K562 (cell line): Measurements from ENCODE around the gene TCF12. TPM values are rescaled to one million over a fixed set of nuclear protein-coding genes. Genes with fewer than 3 reads are reported as not detected.

ENCODE experiments used
- ATAC-seq: fragments of 200-7000 bp; cut with Tn5 transposase; 3 replicates; pipeline ENCODE4 v1.9.1; 2020; ENCODE audit warnings: moderate library complexity
- BruUV-seq: library from RNA; stranded (reverse); fragments of 400-500 nt; replicated peaks from 2 replicates; lab custom pipeline; 2021; lab: Mats Ljungman, UMichigan
- CTCF ChIA-PET: fragments of 300-600 bp; formaldehyde crosslinking; extraction: SDS; loops from one replicate; lab custom pipeline; 2021; ENCODE audit warnings: low intra/inter-chr PET ratio; lab: Yijun Ruan, JAX
- POLR2A ChIA-PET: fragments of 300-600, 350-650 bp; sonication (Branson Sonifier 250); formaldehyde crosslinking; extraction: SDS; loops from one replicate; lab custom pipeline; 2021; ENCODE audit warnings: antibody characterized with exemption, inconsistent platforms; lab: Yijun Ruan, JAX
- DNase-seq, 4 experiments: peaks; one replicate each; pipeline versions ENCODE4 v3.0.0 to v3.0.0-alpha.2; 2011 to 2018; ENCODE audit warnings: low spot score in 3 of 4, mixed read lengths in 3 of 4; ENCODE audit errors: extremely low read depth in 1 of 4
- FAIRE-seq: peaks from 2 replicates; lab custom pipeline; 2011; peaks lifted over from hg19 to GRCh38; lab: Jason Lieb, UNC
- H2AFZ ChIP-seq: 2 replicates; pipeline ENCODE4 v1.6.0; 2011; ENCODE audit warnings: low read depth, low read length, control low read depth, inconsistent platforms
- H3K27ac ChIP-seq: fragments of 200-600 bp; 3 replicates; pipeline ENCODE4 v1.8.0; 2011; ENCODE audit warnings: low read depth, mild to moderate bottlenecking, control low read depth, inconsistent platforms, low read length, moderate library complexity, mixed read lengths; ENCODE audit errors: extremely low read depth
- H3K27me3 ChIP-seq, 2 experiments: fragments of 300-600 bp in 1 of 2; 2 replicates in 1 of 2; 3 replicates in 1 of 2; pipeline versions ENCODE4 v1.6.0 to v1.8.0; 2011; ENCODE audit warnings: inconsistent platforms in 2 of 2, low read length in 2 of 2, mild to moderate bottlenecking in 1 of 2, mixed read lengths in 1 of 2, moderate library complexity in 1 of 2; ENCODE audit not compliant: control insufficient read depth in 2 of 2, insufficient read depth in 2 of 2
- H3K36me3 ChIP-seq: fragments of 300-600 bp; 3 replicates; pipeline ENCODE4 v1.8.0; 2011; ENCODE audit warnings: mild to moderate bottlenecking, low read length, inconsistent platforms; ENCODE audit not compliant: control insufficient read depth, insufficient read depth
- H3K4me1 ChIP-seq, 2 experiments: fragments of 200-600 bp in 1 of 2; replicated peaks in 1 of 2; 2 replicates in 1 of 2; 3 replicates in 1 of 2; pipeline versions ENCODE4 v1.5.1 to v1.8.0; 2011; ENCODE audit warnings: inconsistent platforms in 2 of 2, low read length in 2 of 2, mild to moderate bottlenecking in 1 of 2, mixed read lengths in 1 of 2, moderate library complexity in 1 of 2; ENCODE audit not compliant: control insufficient read depth in 2 of 2, insufficient read depth in 2 of 2
- H3K4me2 ChIP-seq: 2 replicates; pipeline ENCODE4 v1.6.1; 2011; ENCODE audit warnings: low read length, control low read depth, inconsistent platforms, mixed read lengths; ENCODE audit not compliant: insufficient read depth
- H3K4me3 ChIP-seq: fragments of 200-600 bp; sonication (generic), shearing (Covaris generic); 2 replicates; pipeline ENCODE4 v1.5.1; 2016; ENCODE audit warnings: control low read depth, inconsistent platforms
- H3K79me2 ChIP-seq: fragments of 200-600 bp; 3 replicates; pipeline ENCODE4 v1.8.0; 2011; ENCODE audit warnings: low read length, inconsistent platforms; ENCODE audit not compliant: control insufficient read depth, insufficient read depth
- H3K9ac ChIP-seq, 2 experiments: 2 replicates each; pipeline versions ENCODE4 v1.6.0 to v1.6.1; 2011; ENCODE audit warnings: low read depth in 2 of 2, low read length in 2 of 2, control low read depth in 1 of 2, inconsistent platforms in 1 of 2, mild to moderate bottlenecking in 1 of 2, mixed read lengths in 1 of 2; ENCODE audit not compliant: insufficient read depth in 1 of 2
- H3K9me1 ChIP-seq: one replicate; pipeline ENCODE4 v1.6.0; 2011; ENCODE audit warnings: inconsistent platforms, mild to moderate bottlenecking, low read length, moderate library complexity; ENCODE audit not compliant: control insufficient read depth, insufficient read depth
- H3K9me3 ChIP-seq: replicated peaks from 2 replicates; pipeline ENCODE4 v1.5.1; 2011; ENCODE audit warnings: low read depth, low read length, inconsistent platforms; ENCODE audit not compliant: control insufficient read depth, insufficient read depth
- H4K20me1 ChIP-seq: replicated peaks from 2 replicates; pipeline ENCODE4 v1.6.1; 2011; ENCODE audit warnings: low read length, inconsistent platforms, mixed read lengths; ENCODE audit not compliant: control insufficient read depth, insufficient read depth
- EHMT2 ChIP-seq: fragments of 450-650 bp; IDR thresholded peaks from 2 replicates; pipeline ENCODE4 v1.6.1; 2018; ENCODE audit warnings: antibody characterized with exemption
- GTF2E2 ChIP-seq: fragments of 200-800 bp; sonication (Bioruptor generic); IDR thresholded peaks from 2 replicates; pipeline ENCODE4 v1.6.1; 2016; ENCODE audit warnings: missing genetic modification characterization, missing compliant biosample characterization
- NFXL1 ChIP-seq: fragments of 450-650 bp; formaldehyde crosslinking; IDR thresholded peaks from 2 replicates; pipeline ENCODE4 v1.4.0; 2021; ENCODE audit warnings: mild to moderate bottlenecking
- RBM14 ChIP-seq: fragments of 200-400 bp; formaldehyde crosslinking; IDR thresholded peaks from 2 replicates; pipeline ENCODE4 v1.6.1; 2018; ENCODE audit warnings: low read depth, mild to moderate bottlenecking, low read length, moderate library complexity, borderline replicate concordance; ENCODE audit not compliant: insufficient read depth
- RFX5 ChIP-seq: IDR thresholded peaks from 2 replicates; pipeline ENCODE4 v1.6.1; 2011; ENCODE audit warnings: low read depth, mild to moderate bottlenecking, improper control_type of control experiment, low read length
- ZNF668 ChIP-seq: fragments of 250-450 bp; sonication (Bioruptor Pico); IDR thresholded peaks from 2 replicates; pipeline ENCODE4 v1.8.0; 2022; ENCODE audit warnings: mild to moderate bottlenecking, inconsistent platforms
- ZNF717 ChIP-seq: fragments of 250-450 bp; sonication (Bioruptor Pico); IDR thresholded peaks from 2 replicates; pipeline ENCODE4 v1.5.0; 2021
- WGBS: fragments of 100-300 bp; shearing (Covaris generic); methylation state at CpG from one replicate; pipeline ENCODE4 v1.1.6; 2016; ENCODE audit warnings: low coverage, mixed read lengths; ENCODE audit not compliant: insufficient coverage; ENCODE audit errors: missing lambda C conversion rate; 5-methylcytosine and 5-hydroxymethylcytosine counted together
- in situ Hi-C: fragments of 300-500 bp; cut with MboI; formaldehyde crosslinking; loops from 4 replicates; pipeline ENCODE4 v1.15.0; 2018; ENCODE audit warnings: inconsistent platforms, mixed read lengths
- intact Hi-C: fragments of 100-400 bp; cut with micrococcal nuclease; formaldehyde crosslinking; loops from 2 replicates; pipeline ENCODE4 v1.14.2; 2022
- polyA plus RNA-seq, 8 experiments: library from polyadenylated mRNA; depleted of rRNA in 4 of 8; stranded (reverse) in 5 of 8; unstranded in 3 of 8; fragments of >200 nt; fragmentation: Nextera tagmentation in 2 of 8; fragmentation: Illumina TruSeq in 1 of 8; extraction: Ambion mirVana in 2 of 8; extraction: Trizol in 1 of 8; gene quantifications; 2 replicates each; pipeline versions ENCODE4 v1.2.1 to v1.2.3, GENCODE V29; 2011 to 2014; ENCODE audit warnings: inconsistent platforms in 1 of 8, missing spikeins in 1 of 8
- total RNA-seq, 7 experiments: library from RNA; depleted of rRNA in 6 of 7; stranded (reverse); fragments of >200 nt in 6 of 7; fragmentation: Illumina TruSeq in 2 of 7; extraction: Trizol in 2 of 7; gene quantifications; 2 replicates each; pipeline versions ENCODE4 v1.2.1 to v1.2.3, GENCODE V29; 2011 to 2021; ENCODE audit warnings: low replicate concordance in 1 of 7
- TF ChIP-seq, protein P1 (sequence below): fragments of 450-650 bp; IDR thresholded peaks from 2 replicates; pipeline ENCODE4 v1.6.1; 2016
- TF ChIP-seq, protein P2 (sequence below): fragments of 250-450 bp; sonication (Bioruptor Pico); IDR thresholded peaks from 2 replicates; pipeline ENCODE4 v1.4.0; 2020

The TCF12 gene
- total and polyA plus RNA-seq, 9 of the 15 experiments (the other 6 are each of a cell fraction or from before 2014, with no cell fraction given), result 10.5 to 132 (median 52.9) TPM

DNA sequence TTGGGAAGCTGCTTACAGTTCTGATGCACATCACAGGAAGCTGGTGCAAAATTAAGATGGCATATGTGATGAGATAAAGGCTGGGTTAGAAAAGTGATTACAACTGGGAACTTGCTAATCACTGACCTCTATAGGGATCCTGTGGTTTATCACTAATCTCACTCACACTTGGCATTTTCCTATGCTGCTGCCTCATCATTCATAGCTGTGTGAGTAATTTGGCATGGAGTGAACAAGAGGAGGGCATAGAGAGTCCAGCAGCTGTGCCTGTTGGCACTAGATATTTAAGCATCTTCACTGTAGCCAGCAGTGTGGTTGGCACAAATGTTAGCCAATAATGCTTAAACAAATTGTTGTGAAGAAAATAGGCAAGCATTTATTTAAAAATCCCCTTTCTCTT, 240.1 kb downstream of the TCF12 start:
- in situ Hi-C loops, result no loop called here
- no peak overlapping the region for H3K4me2 ChIP-seq
- ChIA-PET CTCF (no interaction called here), POLR2A (no interaction called here)
- no peak for ATAC-seq
- intact Hi-C loops, result no loop called here
- H3K9me1 ChIP-seq, result no peaks in the 10 kb centered on the region
- no peaks in the 10 kb centered on the region for H3K4me1 ChIP-seq
- DNase-seq, result no peak
- H3K9ac ChIP-seq, result no peak overlapping the region
- no peak overlapping the region for H2AFZ ChIP-seq
- no peaks in the 10 kb centered on the region for H3K9me3 ChIP-seq
- no peak for TF ChIP-seq GTF2E2
- TF ChIP-seq EHMT2, result no peak
- TF ChIP-seq RFX5, result no peak
- no peak for TF ChIP-seq NFXL1
- FAIRE-seq, result no peak
- H3K36me3 ChIP-seq, result no peaks in the 10 kb centered on the region
- no TSS peak for BruUV-seq
- H3K27me3 ChIP-seq, result no peaks in the 10 kb centered on the region
- H3K79me2 ChIP-seq, result no peaks in the 10 kb centered on the region
- no peaks in the 10 kb centered on the region for H4K20me1 ChIP-seq
- no peak overlapping the region for H3K27ac ChIP-seq
- H3K4me3 ChIP-seq, result no peak overlapping the region

DNA sequence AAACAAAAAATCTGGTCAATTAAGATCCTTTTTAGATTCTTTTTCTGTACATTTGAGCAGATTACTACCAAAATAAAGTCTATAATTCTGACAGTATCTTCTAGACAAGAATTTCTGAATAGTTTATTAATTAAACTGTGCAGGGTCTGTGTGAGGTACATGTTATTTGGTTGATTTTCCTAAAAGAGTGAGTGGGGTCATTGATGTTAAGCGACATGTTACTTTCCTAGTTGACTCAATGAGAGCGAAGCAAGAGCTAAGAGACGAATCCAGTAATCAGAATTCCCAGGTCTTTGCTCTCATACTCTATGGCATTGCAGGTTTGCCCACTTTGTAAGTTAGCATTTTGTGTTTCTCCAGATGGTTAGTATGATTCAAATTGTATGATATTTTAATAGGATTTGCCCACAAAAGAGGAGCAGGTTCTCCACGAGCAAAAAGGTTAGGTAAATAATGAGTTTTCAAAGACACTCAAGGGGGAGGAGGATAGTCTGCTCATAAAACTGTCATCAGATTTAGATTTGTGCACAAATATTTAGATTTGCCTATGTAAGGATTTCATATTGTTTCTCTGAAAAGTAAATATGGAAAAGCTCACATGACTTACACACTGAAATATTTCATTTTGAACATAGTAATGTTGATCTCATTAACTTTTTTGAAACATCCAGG, 240.7 kb downstream of the TCF12 start:
- H3K27me3 ChIP-seq, result no peaks in the 10 kb centered on the region
- no TSS peak for BruUV-seq
- ChIA-PET CTCF (no interaction called here), POLR2A (no interaction called here)
- H3K9me3 ChIP-seq, result no peaks in the 10 kb centered on the region
- H3K36me3 ChIP-seq, result no peaks in the 10 kb centered on the region
- H4K20me1 ChIP-seq, result no peaks in the 10 kb centered on the region
- no peak overlapping the region for H3K4me2 ChIP-seq
- ATAC-seq (no peak), FAIRE-seq (no peak), DNase-seq (no peak)
- no peak overlapping the region for H3K4me3 ChIP-seq
- in situ Hi-C loops (no loop called here), intact Hi-C loops (no loop called here)
- no peak overlapping the region for H2AFZ ChIP-seq
- 85% methylated on average over 4 of the region's 4 CpGs for WGBS
- H3K27ac ChIP-seq, result no peak overlapping the region
- no peaks in the 10 kb centered on the region for H3K4me1 ChIP-seq
- no peaks in the 10 kb centered on the region for H3K9me1 ChIP-seq
- no peaks in the 10 kb centered on the region for H3K79me2 ChIP-seq
- no peak overlapping the region for H3K9ac ChIP-seq
- TF ChIP-seq, protein P1, sequence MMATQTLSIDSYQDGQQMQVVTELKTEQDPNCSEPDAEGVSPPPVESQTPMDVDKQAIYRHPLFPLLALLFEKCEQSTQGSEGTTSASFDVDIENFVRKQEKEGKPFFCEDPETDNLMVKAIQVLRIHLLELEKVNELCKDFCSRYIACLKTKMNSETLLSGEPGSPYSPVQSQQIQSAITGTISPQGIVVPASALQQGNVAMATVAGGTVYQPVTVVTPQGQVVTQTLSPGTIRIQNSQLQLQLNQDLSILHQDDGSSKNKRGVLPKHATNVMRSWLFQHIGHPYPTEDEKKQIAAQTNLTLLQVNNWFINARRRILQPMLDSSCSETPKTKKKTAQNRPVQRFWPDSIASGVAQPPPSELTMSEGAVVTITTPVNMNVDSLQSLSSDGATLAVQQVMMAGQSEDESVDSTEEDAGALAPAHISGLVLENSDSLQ, result no peak
- TF ChIP-seq ZNF717, result no peak
- no peak for TF ChIP-seq ZNF668
- TF ChIP-seq RBM14, result no peak
- TF ChIP-seq, protein P2, sequence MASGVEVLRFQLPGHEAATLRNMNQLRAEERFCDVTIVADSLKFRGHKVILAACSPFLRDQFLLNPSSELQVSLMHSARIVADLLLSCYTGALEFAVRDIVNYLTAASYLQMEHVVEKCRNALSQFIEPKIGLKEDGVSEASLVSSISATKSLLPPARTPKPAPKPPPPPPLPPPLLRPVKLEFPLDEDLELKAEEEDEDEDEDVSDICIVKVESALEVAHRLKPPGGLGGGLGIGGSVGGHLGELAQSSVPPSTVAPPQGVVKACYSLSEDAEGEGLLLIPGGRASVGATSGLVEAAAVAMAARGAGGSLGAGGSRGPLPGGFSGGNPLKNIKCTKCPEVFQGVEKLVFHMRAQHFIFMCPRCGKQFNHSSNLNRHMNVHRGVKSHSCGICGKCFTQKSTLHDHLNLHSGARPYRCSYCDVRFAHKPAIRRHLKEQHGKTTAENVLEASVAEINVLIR (CRISPR knock-in tag), result no peak
